GM03348 (cell line): Measurements from ENCODE around the gene VWDE.

Experiments used
- DNase-seq: peaks from one replicate; pipeline ENCODE4 v3.0.0; 2012; ENCODE audit warnings: low spot score

VWDE gene

DNA sequence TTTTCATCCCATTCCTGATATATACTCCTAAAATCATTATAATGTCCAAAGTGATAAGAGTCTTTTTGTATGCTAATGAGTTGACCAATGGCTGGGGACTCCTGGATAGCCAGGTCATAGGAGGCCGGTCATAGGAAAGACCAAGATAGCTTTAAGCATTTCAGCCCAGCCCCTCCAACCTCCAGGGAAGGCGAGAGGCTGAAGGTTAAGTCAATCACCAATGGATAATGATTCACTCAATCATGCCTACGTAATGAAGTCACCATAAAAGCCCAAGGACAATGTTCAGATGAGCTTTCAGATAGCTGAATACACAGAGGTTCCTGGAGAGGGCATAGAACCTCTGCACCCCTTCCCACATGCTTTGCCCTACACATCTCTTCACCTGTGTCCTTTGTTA lies 75.7 kb downstream of the VWDE start:
- DNase-seq = no peak

DNA sequence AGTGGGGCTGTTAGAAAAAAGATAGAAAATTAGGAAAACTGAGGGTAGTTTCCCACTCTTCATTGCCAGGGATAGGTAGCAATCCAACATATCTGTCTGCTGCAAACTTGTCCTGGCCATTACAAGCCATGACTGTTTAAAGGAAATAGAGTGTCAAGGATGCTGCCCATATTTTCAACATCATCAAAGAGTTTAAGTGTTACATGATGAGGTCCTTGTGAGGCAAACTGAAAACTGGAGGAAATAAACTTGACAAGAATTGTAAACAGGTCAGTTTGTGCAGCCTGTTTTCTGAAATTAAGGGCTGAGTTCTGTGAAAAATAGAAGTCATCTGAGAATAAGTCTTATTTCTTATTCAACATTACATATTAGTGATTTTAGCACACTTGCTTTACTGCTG lies 78.0 kb downstream of the VWDE start:
- no peak for DNase-seq

DNA sequence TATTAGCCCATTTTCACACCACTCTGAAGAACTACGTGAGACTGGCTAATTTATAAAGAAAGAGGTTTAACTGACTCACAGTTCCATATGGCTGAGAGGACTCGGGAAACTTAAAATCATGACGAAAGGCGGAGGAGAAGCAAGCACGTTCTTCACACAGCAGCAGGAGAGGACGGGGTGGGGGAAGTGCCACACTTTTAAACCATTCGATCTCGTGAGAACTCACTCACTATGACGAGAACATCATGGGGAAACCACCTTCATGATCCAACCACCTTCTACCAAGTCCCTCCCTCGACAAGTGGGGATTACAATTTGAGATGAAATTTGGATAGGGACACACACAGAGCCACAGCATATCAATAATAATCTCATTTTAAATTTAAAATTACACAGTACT lies 80.2 kb downstream of the VWDE start:
- DNase-seq = no peak

DNA sequence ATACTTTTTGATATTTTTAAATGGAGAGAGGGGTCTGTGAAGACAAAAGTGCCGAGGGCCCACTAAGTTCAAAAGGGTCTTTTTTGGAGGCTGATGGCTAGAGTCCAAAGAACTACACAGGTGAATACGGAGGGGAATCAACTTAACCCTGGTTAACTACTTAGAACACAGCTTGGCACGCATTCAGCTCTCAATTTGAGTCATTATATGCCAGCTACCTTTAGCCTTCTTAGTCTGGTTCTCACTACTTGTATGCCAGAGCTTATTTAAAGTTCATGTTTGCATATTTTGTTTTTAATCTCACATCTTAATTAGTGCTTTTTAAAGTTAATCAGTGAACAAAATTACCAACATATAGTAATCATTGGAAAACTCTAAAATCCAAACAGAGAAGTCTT lies 80.8 kb downstream of the VWDE start:
- DNase-seq = no peak

DNA sequence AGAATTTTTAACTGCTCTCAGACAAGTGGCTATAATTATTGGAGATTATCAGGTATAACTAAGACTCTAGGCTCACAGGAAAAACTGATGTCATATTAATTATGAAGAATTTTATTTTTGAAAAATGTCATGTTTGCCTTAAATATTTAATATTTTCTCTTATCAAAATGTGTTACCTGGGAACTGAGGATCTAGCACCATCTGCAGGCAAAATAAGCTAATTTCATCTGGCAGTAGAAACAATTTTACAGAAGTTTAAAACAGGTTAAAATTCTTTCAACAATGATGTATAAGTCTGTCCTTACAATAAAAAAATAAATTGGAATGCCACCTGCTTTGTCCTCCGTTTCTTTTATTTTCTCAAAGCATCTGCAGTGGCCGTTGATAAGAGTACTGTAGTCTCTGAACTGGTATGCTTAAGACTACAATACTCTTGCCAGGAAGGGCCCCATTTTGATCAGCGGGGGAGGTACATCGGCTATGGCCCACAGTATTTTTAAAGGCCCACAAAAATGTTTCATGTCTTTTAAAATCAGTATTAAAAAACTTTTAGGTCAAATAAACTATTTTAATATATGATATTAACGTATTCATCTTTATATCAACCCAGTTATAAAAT lies 81.3 kb downstream of the VWDE start:
- DNase-seq = peak; percentile 16

DNA sequence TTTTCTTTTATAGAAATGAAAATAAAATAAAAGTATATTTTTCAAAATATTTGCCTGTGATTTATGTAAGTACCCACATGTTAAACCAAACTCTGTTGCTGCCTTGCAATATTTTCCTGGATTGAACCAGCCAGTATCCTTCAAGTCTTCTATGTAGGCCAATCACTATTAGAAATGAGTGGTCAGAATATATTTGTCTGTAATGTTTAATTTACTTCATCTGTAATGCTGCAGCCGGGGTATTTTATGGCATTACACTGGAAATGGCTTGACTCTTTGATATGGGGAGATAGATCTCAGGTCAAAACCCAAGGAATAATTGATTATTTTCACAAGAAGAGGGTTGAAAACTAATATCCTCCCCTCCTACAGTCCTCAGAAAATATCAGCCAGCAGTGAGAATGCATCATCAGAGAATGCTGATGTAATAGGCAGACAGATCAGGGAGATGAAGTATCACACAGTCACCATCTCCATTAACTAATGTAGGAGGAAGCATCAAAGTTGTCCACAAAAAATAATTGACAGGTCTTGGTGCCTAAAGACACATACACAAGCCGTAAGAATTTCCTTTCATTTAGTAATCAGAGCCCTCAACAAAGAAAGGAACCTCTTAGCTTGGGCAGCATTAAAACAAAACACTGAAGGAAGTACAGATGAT lies 82.5 kb downstream of the VWDE start:
- no peak for DNase-seq

DNA sequence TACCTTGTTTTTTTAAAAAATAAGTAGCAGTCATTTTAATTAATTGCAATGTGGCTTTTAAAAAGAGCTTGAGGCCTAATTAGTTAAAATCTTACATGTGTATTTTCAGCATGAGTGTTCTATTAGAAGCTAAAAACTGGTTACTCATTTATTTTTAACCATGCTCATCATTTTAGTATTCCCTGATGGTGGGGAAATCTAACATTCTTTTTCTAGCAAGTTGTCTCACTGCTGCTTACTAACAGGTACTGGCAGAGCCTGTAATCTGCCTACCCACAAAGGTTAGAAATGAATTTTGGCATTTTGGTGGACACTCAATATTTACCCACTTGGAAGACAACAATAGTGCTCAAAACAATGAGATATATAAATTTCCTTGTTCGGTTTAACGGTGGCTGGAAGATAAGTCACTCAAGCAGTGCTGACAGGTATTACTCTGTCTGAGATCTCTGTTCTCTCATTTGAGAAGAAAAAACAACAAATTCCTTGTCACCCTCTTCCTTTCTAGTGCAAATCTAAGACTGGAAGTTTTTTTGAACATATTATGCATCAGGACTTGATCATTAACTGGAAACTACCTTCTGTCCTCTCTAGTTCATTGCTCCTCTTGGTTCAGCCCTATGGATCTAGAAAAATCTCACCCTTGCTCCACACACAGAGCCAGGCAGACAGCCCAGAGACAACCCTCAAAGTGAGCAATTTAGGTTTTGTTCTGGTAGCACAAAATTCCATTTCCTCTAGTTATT lies 83.3 kb downstream of the VWDE start:
- DNase-seq = no peak

DNA sequence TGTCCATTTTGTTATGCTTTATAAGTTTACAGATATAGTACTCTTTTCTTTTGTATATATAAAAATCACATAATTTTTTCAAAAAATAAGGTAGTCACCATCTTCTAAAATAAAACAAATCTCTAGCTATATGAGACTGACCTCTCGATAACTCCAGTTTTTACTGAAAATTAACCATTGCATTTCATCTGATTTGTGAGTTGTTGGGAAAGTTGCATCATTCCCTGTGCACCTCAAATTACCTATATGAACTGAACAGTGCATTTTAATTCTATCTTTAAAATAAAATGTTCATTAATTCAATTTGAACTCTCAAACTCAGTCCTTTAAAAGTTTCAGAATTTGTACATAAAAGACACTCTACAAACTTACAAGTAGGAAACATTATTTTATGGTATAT lies 86.0 kb downstream of the VWDE start:
- no peak for DNase-seq

DNA sequence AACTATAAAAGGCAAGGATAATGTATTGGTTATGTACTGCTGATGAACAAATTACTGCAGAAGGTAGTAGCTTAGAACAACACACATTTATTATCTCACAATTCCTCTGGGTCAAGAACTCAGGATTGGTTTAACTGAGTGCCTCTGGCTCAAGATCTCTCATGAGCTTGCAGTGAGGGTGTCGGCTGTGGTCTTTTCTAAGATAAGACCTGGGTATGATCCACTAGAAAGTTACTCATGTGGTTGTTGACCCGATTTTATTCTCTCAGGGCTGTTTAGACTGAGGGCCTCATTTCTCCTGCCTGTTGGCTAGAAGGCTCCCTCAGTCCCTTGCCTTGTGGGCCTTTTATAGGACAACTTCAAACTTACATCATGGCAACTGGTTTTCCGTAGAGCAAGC lies 86.7 kb downstream of the VWDE start:
- DNase-seq = no peak

DNA sequence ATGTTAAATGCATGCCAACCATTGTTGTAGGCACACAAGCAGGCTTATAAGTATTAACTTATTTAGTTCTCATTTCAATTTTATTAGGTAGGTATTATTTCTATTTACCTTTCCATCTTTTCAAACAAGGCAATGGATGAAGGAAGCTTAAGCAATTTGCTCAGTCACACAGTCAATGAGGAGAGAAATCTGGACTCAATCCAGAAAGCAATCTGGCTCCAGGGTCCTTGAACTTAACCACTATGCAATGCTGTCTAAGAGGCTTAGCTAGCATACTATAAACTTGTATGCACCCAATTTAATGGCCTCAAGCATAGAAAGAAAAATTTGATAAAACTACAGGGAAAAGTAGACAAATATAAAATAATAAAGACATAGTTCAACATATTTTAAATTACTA lies 88.6 kb downstream of the VWDE start:
- no peak for DNase-seq

DNA sequence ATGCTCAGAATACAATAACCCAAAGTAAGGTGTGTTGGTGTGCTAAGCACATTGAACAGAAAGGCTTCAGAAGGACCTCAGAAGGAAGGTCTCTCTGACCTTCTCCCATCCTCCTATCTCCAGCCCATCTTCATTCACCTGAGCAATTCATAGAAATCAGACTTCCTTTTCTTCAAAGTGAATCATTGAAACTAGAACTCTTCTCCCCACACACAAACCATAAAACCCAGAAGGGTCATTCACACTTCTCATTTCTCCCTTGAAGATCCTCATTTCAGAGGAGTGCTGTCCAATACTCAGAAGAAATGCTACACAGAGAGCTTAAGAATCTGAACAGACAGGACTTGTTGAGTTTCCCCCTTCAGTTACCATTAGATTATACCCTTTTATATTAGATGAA lies 89.5 kb downstream of the VWDE start:
- no peak for DNase-seq

DNA sequence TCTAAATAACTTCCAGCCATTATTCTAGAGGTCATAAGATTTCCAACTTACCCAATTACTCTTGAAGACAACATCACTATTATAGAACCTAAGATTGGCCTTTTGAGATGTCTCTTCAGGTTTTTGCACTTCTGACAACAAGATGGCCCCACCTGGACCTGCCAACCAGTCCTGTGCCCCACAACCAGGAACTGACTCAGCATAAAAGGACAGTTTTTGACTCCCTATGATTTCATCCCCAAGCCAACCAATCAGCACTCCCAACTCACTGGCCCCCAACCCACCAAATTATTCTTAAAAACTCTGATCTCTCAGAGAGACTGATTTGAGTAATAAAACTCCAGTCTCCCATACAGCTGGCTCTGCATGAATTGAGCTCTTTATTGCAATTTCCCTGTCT lies 98.2 kb downstream of the VWDE start:
- DNase-seq = no peak

DNA sequence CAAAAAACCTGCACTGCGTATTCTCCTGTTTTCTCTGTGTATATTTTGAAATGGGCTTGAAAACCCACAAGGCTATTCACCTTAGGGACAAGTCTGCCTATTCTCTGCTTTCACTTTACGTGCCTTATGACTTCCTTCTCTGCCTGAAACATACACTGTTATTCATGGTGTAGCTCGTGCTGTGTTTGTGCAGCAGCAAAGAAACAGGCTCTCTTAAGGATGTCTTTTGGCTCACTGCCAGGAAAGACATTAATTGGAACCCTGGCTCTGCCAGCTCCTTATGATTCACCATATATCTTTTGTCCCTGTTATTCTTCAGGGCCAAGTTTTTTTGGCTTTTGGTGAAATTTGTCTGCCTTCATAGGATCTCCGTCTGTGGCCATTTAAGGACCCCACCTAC lies 100.2 kb downstream of the VWDE start:
- no peak for DNase-seq

DNA sequence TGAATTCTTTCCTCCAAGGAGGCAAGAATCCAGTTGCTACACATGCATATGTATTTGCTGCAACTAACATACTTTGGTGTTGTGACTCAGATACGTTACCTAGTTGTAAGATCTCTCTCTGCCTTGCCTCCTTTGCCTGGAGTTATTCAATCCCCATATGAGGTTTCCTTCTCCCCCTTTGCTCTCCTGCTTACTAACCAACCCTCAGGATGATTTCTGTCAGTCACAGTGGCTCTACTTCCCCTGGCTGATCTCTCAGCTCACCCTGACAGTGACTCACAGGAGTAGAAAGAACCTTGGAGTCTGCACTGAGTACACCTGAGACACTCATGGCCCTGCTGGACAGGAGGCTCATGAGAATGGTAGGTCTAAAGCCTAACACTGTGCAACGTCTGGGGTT lies 100.6 kb downstream of the VWDE start:
- DNase-seq = no peak

DNA sequence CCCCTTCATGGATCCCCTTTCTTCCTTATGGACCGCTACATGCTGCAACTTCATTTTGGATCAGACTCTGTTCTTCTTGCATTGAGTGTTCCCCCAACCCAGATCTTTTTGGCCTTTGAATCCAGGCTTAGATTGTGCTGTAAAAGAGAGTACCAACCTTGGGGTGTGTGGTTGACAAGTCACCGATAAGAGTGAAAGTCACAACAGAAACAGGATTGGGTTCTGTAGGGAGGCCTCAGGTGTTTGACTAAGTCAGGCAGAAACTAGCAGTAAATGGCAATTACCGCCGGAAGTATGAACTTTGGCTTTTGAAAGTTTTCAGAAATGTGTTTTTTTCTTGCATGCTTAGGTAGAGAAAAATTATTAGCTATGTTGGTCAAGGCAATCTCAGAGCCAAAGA lies 103.2 kb downstream of the VWDE start:
- DNase-seq = no peak

DNA sequence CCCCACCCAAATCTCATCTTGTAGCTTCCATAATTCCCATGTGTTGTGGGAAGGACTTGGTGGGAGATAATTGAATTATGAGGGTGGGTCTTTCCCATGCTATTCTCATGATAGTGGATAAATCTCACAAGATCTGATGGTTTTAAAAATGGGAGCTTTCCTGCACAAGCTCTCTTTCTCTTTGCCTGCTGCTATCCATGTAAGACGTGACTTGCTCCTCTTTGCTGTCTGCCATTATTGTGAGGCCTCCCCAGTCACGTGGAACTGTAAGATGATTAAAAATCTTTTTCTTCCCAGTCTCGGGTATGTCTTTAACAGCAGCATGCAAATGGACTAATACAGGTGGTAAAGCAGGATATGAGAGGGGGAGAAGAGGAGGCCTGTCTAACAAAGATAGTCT lies 104.3 kb downstream of the VWDE start:
- DNase-seq = no peak

DNA sequence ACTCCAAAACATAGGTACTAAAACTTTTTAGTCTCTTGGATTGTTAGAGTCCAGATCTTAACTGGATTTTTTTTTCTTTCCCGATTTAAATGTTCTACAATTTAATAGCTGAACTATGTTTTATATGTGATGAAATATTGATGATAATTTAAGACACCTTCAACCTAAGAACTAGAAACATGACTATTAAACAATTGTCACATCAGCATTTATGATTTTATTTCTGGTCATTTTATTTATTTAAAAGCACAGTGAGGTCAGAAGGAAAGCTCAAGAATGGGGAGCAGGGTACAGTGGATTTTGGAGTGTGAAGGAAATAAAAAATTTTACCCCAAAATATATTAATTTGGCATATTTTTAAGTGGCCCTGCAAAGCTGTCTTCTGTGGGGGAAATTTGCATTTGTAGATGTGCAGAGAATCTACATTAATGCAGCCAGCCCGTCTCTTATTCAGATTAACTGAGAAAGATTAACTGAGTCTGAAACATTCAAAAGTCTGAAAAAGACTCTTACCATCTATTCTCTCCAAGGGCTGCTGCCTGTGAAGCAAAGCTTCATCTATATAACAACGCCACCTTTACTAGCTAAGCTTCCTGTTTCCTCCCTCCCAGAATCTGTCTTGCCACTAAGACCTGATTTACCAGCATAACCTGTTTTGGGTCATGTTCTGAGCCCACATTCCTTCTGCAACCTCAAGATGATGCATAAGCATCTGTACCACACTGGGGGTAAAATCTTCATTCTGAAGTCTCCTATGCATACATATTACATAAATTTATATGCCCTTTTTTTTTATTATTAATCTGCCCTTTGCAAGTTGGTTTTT lies 106.2 kb downstream of the VWDE start:
- DNase-seq = no peak

DNA sequence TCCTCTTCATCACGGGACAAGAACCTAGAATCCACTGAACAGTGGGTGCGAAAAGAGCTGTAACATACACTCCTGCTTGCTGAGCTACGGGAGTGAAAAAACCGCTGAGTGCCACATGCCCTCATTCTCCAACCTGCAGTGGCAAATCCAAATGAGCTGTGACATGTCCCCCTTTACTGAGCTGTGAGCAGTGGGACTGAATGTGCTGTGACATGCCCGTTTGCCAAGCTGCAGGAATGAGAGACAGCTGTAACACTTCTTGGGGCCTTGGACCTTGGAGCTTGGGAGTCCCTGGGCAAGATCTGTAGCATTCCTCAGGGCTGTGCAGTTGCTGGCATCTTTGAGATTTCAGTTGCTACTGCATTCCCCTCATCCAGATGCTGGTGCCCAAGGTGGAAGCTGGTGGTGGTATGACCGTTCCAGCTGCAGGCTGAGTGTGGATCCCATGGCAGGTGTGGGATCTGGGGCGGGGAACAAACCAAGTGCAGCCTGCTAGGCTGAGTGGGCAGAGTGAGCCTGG lies 107.6 kb downstream of the VWDE start:
- no peak for DNase-seq

DNA sequence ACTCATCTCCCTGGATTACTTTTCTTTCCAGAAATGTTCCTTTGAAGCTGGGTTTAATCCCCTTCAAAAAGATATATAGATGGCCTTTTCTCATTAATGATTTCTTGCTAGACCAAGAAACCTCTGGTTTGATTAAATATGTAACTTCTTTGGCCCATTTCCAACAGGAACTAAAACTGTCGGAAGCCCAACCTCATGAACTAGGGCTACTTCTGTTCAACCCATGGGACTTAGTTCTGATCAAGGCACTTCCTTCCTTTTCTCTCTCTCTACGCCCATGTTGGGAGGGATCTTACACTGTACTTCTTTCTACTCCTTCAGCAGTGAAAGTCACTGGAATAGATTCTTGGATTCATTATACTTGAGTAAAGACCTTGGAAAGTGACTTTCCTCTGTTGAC lies 109.0 kb downstream of the VWDE start:
- DNase-seq = no peak

DNA sequence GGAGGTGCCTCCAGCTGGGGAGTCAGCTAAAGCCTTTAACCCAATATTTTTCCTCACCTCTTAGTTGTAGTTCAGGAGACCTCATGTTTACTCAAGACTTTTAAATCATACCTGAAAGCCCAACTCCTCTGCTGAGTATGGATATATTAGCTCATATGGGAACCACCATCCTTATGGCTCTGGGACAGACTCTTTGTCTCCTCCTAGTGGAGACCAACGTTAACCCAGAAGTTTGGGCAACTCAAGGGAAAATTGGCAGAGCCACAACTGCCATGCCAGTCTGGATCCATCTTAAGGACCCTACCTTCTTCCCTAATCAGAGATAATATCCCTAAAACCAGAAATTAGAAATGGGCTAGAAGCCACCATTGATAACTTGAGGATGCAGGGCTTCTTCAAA lies 111.8 kb downstream of the VWDE start:
- DNase-seq = no peak

DNA sequence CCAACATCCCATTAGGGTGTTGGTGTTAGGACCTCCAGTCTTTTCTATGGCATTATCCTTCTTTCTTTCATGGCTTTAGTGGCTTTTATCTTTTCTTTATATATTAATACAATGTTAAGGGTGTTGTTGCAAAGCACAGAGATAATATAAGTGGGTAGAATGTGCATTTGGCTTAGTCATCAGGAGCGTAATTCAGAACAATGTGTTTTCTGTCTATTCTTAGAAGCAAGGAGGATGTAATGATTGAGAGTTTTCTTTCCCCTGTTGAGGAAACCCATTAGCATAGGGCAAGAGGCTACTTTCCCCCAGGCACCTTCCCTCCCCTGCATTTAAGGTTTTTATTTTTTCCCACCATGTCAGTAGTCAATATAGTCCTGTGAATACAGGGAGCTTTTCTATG lies 112.9 kb downstream of the VWDE start:
- DNase-seq = no peak

DNA sequence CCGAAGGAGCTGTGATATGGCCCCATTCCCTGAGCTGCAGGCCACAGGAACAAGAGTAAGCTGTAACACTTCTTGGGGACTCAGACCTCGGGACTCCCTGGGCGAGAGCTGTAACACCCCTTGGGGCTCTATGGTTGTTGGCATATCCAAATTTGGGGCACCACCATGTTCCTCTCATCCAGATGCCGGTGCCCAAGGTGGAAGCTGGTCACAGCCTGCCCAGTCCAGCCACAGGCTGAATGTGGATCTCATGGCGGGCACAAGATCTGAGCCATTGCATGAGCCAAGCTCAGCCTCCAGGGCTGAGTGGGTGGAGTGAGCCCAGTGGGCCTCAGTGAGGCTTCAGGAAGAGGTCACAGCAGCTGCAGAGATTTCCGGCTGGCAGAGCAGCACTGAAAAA lies 113.7 kb downstream of the VWDE start:
- DNase-seq = no peak

DNA sequence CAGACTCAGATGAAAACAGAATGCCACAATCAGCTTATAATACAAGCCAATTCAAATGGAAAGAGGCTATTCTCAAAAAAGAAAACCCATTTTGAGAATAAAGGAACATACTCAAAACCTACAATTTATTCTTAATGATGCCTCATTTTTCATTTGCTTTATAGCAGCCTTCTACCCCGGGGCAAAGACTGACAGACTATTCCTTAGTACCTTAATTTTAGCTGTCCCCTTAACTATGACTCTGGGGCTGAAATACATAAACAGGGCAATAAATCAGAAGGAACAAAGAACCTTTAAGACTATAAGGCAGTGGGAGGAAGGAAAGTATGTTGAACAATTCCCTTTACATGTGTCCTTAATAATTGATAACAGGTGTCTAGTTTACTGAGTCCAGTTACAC lies 115.8 kb downstream of the VWDE start:
- no peak for DNase-seq
